GM21717 (cell line): ENCODE measurements around the gene WSB1.

Experiments used
- ATAC-seq: cut with Tn5 transposase; IDR thresholded peaks from one replicate; pipeline ENCODE4 v1.9.1; 2021; ENCODE audit warnings: mild to moderate bottlenecking, moderate library complexity; ENCODE audit not compliant: unreplicated experiment

WSB1 gene

DNA sequence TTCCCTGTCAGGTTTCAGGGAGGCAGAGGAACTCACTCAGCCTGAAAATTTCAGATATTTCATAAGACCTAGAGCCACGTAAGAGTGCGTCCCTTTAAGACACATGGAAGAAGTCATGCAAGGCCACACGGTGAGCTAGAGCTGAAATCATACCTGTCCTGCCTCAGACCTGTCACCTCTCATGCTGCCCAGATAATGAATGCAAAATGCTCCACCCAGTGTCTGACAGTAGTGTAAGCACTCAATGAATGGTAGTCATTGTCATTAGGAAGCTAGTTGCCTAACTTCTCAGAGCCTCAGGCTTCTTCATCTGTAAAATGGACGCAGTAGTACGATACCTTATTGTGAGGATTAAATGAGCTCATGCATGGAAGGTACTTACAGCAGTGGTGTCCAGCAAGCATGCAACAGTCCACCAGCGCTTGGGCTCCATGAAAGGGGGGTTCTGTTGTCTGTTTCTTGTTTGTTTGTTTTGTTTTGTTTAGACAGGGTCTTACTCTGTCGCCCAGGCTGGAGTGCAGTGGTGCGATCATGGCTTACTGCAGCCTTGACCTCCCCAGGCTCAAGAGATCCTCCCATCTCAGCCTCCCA is 60.7 kb downstream of the WSB1 start:
- ATAC-seq = no peak

DNA sequence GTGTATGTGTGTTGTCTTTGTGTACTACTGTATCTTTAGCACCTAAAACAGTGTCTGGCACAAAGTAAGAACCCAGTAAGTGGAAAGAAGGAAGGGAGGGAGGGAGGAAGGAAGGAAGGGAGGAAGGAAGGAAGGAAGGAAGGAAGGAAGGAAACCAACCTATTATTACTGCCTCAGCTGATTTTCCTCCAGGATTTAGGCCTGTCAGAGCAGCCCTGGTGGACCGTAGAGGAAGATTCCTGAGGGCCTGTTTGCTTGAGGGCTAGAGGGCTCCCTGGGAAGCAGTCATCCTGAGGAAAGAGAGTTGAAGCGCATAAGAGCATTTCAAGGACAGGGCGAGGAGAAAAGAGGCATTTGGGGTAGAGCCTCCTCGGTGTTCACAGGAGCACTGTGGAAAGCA is 61.5 kb downstream of the WSB1 start:
- no peak for ATAC-seq

DNA sequence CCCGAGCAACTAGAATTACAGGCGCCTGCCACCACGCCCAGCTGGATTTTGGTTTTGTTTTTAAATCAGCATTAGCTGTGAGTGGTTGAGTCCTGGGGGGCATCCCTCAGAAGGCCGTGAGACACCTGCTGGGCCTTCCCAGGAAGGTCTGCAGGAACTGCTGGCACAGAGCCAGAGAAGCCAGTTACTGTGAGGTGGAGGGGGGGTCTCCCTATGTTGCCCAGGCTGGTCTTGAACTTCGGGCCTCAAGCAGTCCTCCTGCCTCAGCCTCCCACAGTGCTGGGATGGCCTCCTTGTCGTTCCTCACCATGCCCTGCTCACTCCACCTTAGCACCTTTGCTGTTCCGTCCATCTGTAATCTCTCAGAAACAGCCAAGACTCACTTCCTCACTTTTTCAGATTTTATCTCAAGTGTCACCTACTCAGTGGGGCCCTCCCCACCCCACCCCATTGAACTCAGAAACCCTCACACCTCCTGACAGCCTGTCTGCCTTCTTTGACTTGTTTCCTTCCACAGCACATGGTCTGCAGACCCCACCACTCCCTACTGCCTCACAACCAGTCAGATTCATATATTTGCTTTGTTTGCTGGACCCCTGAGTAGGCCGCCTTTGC is 62.3 kb downstream of the WSB1 start:
- ATAC-seq = no peak

DNA sequence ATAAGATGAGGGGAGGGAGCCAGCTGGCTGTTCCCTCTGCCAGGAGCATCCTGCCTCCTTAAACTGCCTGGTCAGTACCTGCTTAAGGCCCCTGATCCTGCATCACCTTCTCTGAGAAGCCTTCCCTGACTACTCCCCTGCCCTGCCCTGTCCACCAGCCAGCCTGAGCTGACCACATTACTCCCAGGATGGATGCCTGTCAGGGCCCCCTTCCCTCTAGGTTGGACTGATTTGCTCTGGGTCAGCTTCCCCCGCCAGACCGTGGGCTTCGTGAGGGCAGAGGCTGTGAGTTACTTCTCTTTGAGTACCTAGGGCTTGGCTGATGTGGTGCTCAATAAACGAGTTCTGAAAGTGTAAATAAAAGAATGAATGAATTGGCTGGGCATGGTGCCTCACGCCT is 63.3 kb downstream of the WSB1 start:
- ATAC-seq = no peak

DNA sequence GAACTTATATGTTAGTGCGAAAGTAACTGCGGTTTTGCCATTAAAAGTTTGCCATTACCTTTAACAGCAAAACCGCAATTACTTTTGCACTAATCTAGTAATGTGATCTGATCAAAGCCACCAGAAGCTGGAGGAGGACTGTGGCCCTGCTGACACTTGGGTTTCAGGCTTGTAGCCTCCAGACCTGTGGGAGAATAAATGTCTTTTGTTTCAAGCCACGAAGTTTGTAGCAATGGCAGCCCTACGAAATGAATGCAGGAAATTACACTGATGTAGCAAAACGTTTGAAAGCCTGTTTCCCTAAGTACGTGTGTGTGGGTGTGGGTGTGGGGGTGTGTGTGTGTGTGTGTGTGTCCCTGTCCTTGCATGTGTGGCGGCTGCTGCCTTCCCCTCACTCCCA is 66.6 kb downstream of the WSB1 start:
- no peak for ATAC-seq

DNA sequence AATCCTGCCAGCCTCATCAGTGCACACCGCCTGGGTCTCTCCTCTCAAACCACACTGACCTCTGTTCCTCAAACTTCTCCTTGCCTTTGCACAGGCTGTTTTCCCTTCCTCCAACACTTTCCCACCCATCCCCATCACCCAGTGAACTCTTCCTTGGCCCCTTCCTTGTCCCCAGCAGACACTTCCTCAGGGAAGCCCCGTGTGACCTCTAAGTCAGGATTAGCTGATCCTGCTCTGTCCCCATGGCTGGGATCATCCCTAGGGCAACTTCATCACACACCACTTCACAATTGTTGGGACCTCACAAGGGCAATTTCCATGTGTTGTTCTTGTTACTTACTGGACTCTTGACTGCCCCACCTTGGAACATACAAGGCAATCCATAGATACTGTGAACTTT is 67.8 kb downstream of the WSB1 start:
- ATAC-seq = no peak

DNA sequence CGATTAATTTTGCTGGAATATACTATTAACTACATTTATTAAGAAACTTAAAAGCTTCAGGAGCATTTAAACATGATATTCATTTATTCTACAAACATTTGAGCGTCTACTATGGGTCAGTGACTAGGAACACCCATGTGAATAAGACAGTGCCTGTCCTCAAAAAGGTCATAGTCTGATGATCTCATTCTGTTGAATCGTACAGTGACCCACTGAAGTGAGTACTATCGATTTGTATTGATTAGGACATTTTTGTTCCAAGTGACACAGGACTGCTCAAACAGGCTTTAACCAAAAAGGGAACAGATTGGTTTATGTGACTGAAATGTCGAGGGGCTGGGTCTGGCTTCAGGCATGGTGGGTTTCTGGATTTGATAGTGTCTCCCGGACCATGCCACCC is 68.6 kb downstream of the WSB1 start:
- ATAC-seq = no peak

DNA sequence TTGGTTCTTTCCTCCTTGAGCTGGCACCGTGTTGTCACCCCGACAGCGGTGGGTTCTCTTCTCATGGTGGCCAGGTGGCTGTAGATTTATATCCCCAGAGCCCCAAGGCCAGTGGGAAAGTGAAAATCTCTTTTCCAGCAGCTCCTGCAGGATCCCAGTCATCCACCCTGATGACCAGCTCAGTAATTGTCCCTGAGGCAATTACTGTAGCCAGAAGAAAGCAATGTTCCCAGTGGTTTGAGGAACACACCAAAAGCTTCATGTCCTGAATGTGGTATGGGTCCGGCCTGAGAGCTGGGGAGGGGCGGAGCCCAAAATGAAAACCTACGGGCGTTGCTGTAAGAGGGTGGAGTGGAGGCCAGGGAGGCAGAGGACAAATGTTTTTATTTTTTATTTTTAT is 69.0 kb downstream of the WSB1 start:
- ATAC-seq = no peak

DNA sequence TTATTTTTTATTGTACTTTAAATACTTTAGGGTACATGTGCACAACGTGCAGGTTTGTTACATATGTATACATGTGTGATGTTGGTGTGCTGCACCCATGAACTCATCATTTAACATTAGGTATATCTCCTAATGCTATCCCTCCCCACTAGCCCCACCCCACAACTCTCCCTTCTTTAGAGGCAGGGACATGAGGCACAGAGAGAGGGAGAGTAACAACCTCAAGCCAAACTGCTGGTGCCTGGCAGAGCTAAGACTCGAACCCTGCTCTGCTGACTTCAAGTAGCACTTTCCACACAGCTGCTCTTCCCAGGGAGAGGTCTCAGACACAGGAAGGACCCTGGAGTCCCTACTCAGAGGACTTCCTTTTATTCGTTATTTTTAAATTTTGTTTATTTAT is 69.4 kb downstream of the WSB1 start:
- no peak for ATAC-seq
